Esophagus squamous epithelium (tissue), 4 donors: ENCODE measurements around the gene LRP1B.

Source experiments
- CTCF ChIP-seq, 6 experiments: fragments of 450-650 bp in 4 of 6; fragments of 200-600 bp in 2 of 6; sonication (generic) in 2 of 6; IDR thresholded peaks; one replicate each; pipeline ENCODE4 v1.5.1; 2016 to 2019; ENCODE audit warnings: antibody characterized with exemption in 6 of 6, mild to moderate bottlenecking in 4 of 6, moderate library complexity in 4 of 6
- POLR2A ChIP-seq, 4 donors: fragments of 450-650 bp; IDR thresholded peaks; one replicate each; pipeline ENCODE4 v1.6.1; 2017; ENCODE audit warnings: antibody characterized with exemption in 4 of 4, mild to moderate bottlenecking in 4 of 4, moderate library complexity in 3 of 4

GRCh38 chr2:141341444-141341843 lies 789.4 kb downstream of the LRP1B start:
- TF ChIP-seq CTCF (IDR thresholded peaks at IDR 0.05) = no peak
- no peak for TF ChIP-seq POLR2A (IDR thresholded peaks at IDR 0.05)
